Prostate gland (tissue), 2 donors: Measurements from ENCODE around the gene DIPK1C.

Source experiments
- POLR2AphosphoS5 ChIP-seq: sonication (generic); formaldehyde crosslinking; IDR thresholded peaks from one replicate; pipeline ENCODE4 v1.6.1; 2017; ENCODE audit warnings: antibody characterized with exemption
- TF ChIP-seq, protein P1 (sequence below), 4 experiments: fragments of 200-600 bp in 2 of 4; fragments of 450-650 bp in 2 of 4; sonication (generic) in 2 of 4; IDR thresholded peaks; 1 replicate in 3 of 4; 2 replicates in 1 of 4; pipeline ENCODE4 v1.5.1; 2016 to 2019; ENCODE audit warnings: antibody characterized with exemption in 4 of 4, mild to moderate bottlenecking in 2 of 4, moderate library complexity in 2 of 4

DNA sequence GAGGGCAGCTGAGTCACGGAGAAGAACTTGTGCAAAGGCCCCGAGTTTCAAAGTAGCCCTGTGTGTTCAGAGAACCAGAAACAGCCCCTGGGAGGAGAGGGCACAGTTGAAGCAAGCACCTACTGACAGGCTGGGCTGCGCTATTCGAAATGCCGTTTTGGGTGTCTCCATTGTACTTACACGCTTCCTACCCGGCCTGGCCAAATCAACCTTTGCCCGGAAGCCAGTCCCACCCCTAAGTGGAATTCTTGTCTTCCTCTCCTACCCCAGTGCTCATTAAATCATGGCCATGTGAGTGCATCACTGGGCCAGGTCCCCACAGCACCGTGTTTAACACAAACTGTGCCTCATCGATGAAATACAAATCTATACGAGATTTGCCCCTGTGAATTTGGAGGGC is 6.0 kb downstream of the DIPK1C start:
- TF ChIP-seq, protein P1, sequence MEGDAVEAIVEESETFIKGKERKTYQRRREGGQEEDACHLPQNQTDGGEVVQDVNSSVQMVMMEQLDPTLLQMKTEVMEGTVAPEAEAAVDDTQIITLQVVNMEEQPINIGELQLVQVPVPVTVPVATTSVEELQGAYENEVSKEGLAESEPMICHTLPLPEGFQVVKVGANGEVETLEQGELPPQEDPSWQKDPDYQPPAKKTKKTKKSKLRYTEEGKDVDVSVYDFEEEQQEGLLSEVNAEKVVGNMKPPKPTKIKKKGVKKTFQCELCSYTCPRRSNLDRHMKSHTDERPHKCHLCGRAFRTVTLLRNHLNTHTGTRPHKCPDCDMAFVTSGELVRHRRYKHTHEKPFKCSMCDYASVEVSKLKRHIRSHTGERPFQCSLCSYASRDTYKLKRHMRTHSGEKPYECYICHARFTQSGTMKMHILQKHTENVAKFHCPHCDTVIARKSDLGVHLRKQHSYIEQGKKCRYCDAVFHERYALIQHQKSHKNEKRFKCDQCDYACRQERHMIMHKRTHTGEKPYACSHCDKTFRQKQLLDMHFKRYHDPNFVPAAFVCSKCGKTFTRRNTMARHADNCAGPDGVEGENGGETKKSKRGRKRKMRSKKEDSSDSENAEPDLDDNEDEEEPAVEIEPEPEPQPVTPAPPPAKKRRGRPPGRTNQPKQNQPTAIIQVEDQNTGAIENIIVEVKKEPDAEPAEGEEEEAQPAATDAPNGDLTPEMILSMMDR (IDR thresholded peaks at IDR 0.05): no peak
- no peak for TF ChIP-seq POLR2AphosphoS5
